Osteoblast (primary cell): ENCODE data around the gene MOB3C. TPM values are rescaled to one million over a fixed set of nuclear protein-coding genes. Genes with fewer than 3 reads are reported as not detected.
"Not testable (repeated sequence)": the region's sequence is repeated elsewhere in the genome, so short reads cannot be mapped to it uniquely, and the experiment has no call there.

Experiments
- DNase-seq: peaks from one replicate; pipeline ENCODE4 v3.0.0; 2011; ENCODE audit warnings: low spot score, mixed read lengths; ENCODE audit not compliant: insufficient read length; ENCODE audit errors: missing footprints
- H2AFZ ChIP-seq: 2 replicates; pipeline ENCODE4 v1.6.0; 2011; ENCODE audit warnings: mild to moderate bottlenecking, low read length
- H3K27ac ChIP-seq: 2 replicates; pipeline ENCODE4 v1.5.1; 2011; ENCODE audit warnings: mild to moderate bottlenecking, low read depth, low read length, moderate library complexity
- H3K27me3 ChIP-seq: 2 replicates; pipeline ENCODE4 v1.6.0; 2012; ENCODE audit warnings: mild to moderate bottlenecking, control low read depth, inconsistent platforms, low read length, moderate library complexity; ENCODE audit not compliant: insufficient read depth
- H3K36me3 ChIP-seq: 2 replicates; pipeline ENCODE4 v1.5.1; 2011; ENCODE audit warnings: mild to moderate bottlenecking, low read length, control low read depth, moderate library complexity; ENCODE audit not compliant: insufficient read depth
- H3K4me1 ChIP-seq: 2 replicates; pipeline ENCODE4 v1.5.1; 2011; ENCODE audit warnings: mild to moderate bottlenecking, low read length, control low read depth, moderate library complexity; ENCODE audit not compliant: insufficient read depth
- H3K4me2 ChIP-seq: 2 replicates; pipeline ENCODE4 v1.6.0; 2011; ENCODE audit warnings: mild to moderate bottlenecking, low read length; ENCODE audit not compliant: insufficient read depth
- H3K4me3 ChIP-seq: fragments of 200-600 bp; sonication (generic); 3 replicates; pipeline ENCODE4 v1.5.1; 2012; ENCODE audit warnings: mild to moderate bottlenecking, low read length, inconsistent platforms; ENCODE audit not compliant: insufficient read depth
- H3K79me2 ChIP-seq: 2 replicates; pipeline ENCODE4 v1.6.0; 2012; ENCODE audit warnings: mild to moderate bottlenecking, low read length, control low read depth, inconsistent platforms; ENCODE audit not compliant: insufficient read depth
- H3K9me3 ChIP-seq: 2 replicates; pipeline ENCODE4 v1.5.1; 2011; ENCODE audit warnings: low read depth, low read length, control low read depth
- H4K20me1 ChIP-seq: 2 replicates; pipeline ENCODE4 v1.6.0; 2012; ENCODE audit warnings: mild to moderate bottlenecking, low read length, control low read depth; ENCODE audit not compliant: insufficient read depth
- CTCF ChIP-seq: IDR thresholded peaks from 2 replicates; pipeline ENCODE4 v1.5.1; 2011; ENCODE audit warnings: mild to moderate bottlenecking, low read depth, low read length, moderate library complexity; ENCODE audit errors: extremely low read depth
- total RNA-seq: library from RNA; depleted of rRNA; stranded (reverse); fragments of >200 nt; gene quantifications from 2 replicates; pipeline ENCODE4 v1.2.3, GENCODE V29; 2012

The MOB3C gene
- 8.3 and 8.7 TPM in 2 replicates for total RNA-seq

DNA sequence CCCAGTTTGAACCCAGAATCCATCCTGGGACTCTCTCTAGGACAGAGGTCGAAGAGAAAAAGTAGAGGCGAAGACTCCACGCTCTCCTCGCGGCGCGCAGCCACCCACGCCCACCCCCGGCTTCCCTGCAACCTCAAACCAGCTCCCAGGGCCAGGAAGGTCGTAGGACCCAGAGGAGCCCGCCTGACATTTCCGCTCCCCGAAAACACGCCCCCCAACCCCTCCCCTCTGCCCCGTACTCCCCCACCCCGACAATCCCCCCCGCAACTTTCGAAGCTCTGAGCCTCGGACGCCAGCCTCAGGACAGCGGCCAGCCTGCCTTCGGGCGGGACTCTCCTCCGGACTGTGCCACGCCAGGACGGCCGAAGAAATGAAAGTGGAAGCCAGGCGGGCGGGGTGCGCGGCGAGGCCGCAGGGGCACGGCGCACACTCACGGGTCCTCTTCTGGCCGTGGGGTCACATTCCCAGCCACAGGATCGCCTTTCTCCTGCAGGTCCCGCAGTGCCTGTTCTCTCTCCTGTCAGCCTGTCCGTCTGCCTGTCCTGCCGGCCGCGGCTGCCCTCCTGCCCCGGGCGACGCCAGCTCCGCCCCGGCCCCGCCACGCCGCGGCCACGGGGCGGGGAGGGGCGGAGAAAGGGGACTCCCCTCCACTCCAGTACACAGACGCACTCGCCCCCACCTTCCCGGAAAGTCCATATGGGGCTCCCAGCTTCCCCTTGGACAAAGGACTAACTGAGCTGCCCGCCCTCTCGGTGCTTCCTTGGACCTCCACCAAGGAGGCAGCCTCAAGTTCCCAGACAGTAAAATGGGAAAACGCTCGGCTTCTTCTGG lies at the start of gene MOB3C:
Gene MOB3C (minus strand): TSS at position 535 of the 831 bp plus-strand sequence. CDS start 3,490 bp downstream, outside the sequence.
- peak; percentile 96 for DNase-seq
- Histone ChIP-seq H4K20me1 (peaks cover 24% of the 10 kb centered on the region), H3K9me3 (no peaks in the 10 kb centered on the region)

GRCh38 chr1:46665983-46666382 lies 49.4 kb upstream of the MOB3C start:
- Histone ChIP-seq H2AFZ (no peak overlapping the region), H3K27me3 (no peaks in the 10 kb centered on the region), H3K4me2 (no peak overlapping the region), H3K4me1 (peaks cover 10% of the 10 kb centered on the region), H4K20me1 (peaks cover 8% of the 10 kb centered on the region), H3K27ac (no peak overlapping the region), H3K9me3 (no peaks in the 10 kb centered on the region), H3K79me2 (peaks cover 22% of the 10 kb centered on the region), H3K36me3 (peaks cover 16% of the 10 kb centered on the region), H3K4me3 (no peak overlapping the region)
- no peak for DNase-seq
- TF ChIP-seq CTCF: no peak

More for the DNA sequence above, at the start of gene MOB3C:
- Histone ChIP-seq H3K4me3 (peak within 1 kb of the TSS; percentile 90), H3K27ac (peak within 1 kb of the TSS; percentile 86), H3K4me1 (peaks cover 38% of the 10 kb centered on the region), H2AFZ (peak within 1 kb of the TSS; percentile 92), H3K79me2 (peaks cover 34% of the 10 kb centered on the region), H3K4me2 (peak within 1 kb of the TSS; percentile 85), H3K27me3 (no peaks in the 10 kb centered on the region), H3K36me3 (peaks cover 6% of the 10 kb centered on the region)
- TF ChIP-seq CTCF: no peak

- H2AFZ ChIP-seq, DNase-seq, H3K4me2 ChIP-seq, H3K4me3 ChIP-seq, H3K27me3 ChIP-seq, H4K20me1 ChIP-seq, H3K4me1 ChIP-seq, H3K27ac ChIP-seq, H3K9me3 ChIP-seq: not testable (repeated sequence)
- H3K79me2 ChIP-seq: peaks cover 22% of the 10 kb centered on the region
- peaks cover 25% of the 10 kb centered on the region for H3K36me3 ChIP-seq
Measured at GRCh38 chr1:46662919-46663318, 46.3 kb upstream of the MOB3C start.

DNA sequence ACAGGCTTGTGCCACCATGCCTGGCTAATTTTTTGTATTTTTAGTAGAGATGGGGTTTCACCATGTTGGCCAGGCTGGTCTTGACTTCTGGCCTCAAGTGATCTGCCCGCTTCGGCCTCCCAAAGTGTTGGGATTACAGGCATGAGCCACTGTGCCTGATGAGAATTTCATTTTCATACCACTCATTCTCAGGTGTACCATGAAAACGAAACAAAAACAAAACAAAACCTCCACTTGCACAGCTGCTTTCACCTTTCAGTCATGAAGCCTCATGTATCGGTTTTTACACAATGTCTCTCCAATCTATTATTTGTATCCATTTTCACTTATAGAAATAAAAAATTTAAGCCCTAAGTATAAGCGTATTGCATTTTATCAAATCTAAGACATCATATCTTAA lies 43.5 kb upstream of the MOB3C start:
- not testable (repeated sequence) for H2AFZ ChIP-seq, H3K4me1 ChIP-seq, H3K4me3 ChIP-seq, H3K79me2 ChIP-seq, H3K4me2 ChIP-seq, H3K27ac ChIP-seq, H3K9me3 ChIP-seq, DNase-seq, H3K27me3 ChIP-seq, H4K20me1 ChIP-seq
- H3K36me3 ChIP-seq: peaks cover 39% of the 10 kb centered on the region

GRCh38 chr1:46659307-46659870 lies 42.8 kb upstream of the MOB3C start:
- Histone ChIP-seq H3K9me3 (no peaks in the 10 kb centered on the region), H3K4me1 (no peaks in the 10 kb centered on the region), H2AFZ (no peak overlapping the region), H3K4me2 (no peak overlapping the region), H3K27ac (no peak overlapping the region), H4K20me1 (no peaks in the 10 kb centered on the region), H3K27me3 (no peaks in the 10 kb centered on the region), H3K79me2 (no peaks in the 10 kb centered on the region), H3K4me3 (no peak overlapping the region), H3K36me3 (peaks cover 36% of the 10 kb centered on the region)
- TF ChIP-seq CTCF: no peak
- DNase-seq: no peak
